ENCODE data around the gene HCN3. TPM values are rescaled to one million over a fixed set of nuclear protein-coding genes. Genes with fewer than 3 reads are reported as not detected.

HCN3 gene
- total RNA-seq, 1 donor from 2014 or later, result 10.6 TPM

- DNase-seq (ENCODE audit: extremely low spot score, unreplicated experiment), result no peak
- TF ChIP-seq, protein P1, sequence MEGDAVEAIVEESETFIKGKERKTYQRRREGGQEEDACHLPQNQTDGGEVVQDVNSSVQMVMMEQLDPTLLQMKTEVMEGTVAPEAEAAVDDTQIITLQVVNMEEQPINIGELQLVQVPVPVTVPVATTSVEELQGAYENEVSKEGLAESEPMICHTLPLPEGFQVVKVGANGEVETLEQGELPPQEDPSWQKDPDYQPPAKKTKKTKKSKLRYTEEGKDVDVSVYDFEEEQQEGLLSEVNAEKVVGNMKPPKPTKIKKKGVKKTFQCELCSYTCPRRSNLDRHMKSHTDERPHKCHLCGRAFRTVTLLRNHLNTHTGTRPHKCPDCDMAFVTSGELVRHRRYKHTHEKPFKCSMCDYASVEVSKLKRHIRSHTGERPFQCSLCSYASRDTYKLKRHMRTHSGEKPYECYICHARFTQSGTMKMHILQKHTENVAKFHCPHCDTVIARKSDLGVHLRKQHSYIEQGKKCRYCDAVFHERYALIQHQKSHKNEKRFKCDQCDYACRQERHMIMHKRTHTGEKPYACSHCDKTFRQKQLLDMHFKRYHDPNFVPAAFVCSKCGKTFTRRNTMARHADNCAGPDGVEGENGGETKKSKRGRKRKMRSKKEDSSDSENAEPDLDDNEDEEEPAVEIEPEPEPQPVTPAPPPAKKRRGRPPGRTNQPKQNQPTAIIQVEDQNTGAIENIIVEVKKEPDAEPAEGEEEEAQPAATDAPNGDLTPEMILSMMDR (conservative IDR thresholded peaks at IDR 0.05), result no peak
- H3K4me1 Mint-ChIP-seq (ENCODE audit: unreplicated experiment), result peaks cover 19% of the 10 kb centered on the region
- no peak overlapping the region for H3K27ac Mint-ChIP-seq
- H3K27me3 Mint-ChIP-seq, result no peaks in the 10 kb centered on the region
- H3K36me3 Mint-ChIP-seq, result peaks cover 5% of the 10 kb centered on the region
- no peaks in the 10 kb centered on the region for H3K9me3 Mint-ChIP-seq
- H3K4me3 Mint-ChIP-seq, result no peak overlapping the region
Measured at GRCh38 chr1:155318082-155318481, 40.8 kb downstream of the HCN3 start.

DNA sequence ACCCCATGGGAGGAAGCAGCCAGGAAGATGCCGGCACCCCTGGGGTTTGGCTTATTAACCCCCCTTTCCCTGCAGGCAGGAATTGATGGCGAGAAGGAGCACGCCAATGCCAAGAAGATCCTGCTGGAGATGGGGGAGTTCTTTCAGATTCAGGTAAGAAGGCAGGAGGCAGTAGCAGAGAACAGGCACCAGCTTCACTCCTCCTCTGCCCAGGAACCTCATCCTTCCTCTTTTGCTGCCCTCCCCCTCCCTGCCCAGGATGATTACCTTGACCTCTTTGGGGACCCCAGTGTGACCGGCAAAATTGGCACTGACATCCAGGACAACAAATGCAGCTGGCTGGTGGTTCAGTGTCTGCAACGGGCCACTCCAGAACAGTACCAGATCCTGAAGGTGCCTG, 42.3 kb downstream of the HCN3 start:
- Mint-ChIP-seq H3K4me3 (peak overlapping the region; percentile 83), H3K27ac (no peak overlapping the region), H3K4me1 (ENCODE audit: unreplicated experiment) (peaks cover 19% of the 10 kb centered on the region), H3K9me3 (no peaks in the 10 kb centered on the region), H3K27me3 (no peaks in the 10 kb centered on the region), H3K36me3 (no peaks in the 10 kb centered on the region)
- DNase-seq (ENCODE audit: extremely low spot score, unreplicated experiment), result no peak
- TF ChIP-seq, protein P1 (conservative IDR thresholded peaks at IDR 0.05), result no peak

DNA sequence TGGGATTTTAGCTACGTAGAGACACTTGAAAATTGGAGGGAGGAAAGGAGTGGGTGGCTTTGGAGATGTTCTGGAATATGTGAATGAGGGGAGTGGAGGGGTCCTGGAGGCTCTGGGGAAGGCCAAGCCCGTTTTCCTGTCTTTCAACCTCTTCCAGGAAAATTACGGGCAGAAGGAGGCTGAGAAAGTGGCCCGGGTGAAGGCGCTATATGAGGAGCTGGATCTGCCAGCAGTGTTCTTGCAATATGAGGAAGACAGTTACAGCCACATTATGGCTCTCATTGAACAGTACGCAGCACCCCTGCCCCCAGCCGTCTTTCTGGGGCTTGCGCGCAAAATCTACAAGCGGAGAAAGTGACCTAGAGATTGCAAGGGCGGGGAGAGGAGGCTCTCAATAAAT, 43.0 kb downstream of the HCN3 start:
- TF ChIP-seq, protein P1 (conservative IDR thresholded peaks at IDR 0.05), result no peak
- no peak for DNase-seq (ENCODE audit: extremely low spot score, unreplicated experiment)
- Mint-ChIP-seq H3K27me3 (no peaks in the 10 kb centered on the region), H3K4me3 (peak overlapping the region; percentile 83), H3K9me3 (no peaks in the 10 kb centered on the region), H3K4me1 (ENCODE audit: unreplicated experiment) (peaks cover 19% of the 10 kb centered on the region), H3K36me3 (no peaks in the 10 kb centered on the region), H3K27ac (peak overlapping the region; percentile 9)

GRCh38 chr1:155320661-155321617, 43.7 kb downstream of the HCN3 start, which contains the start of gene RUSC1:
TSS of gene RUSC1 (plus strand) at chr1:155320894. CDS start at chr1:155321774, 880 bp downstream.
- Mint-ChIP-seq H3K4me3 (peak within 1 kb of the TSS; percentile 83), H3K9me3 (no peaks in the 10 kb centered on the region), H3K4me1 (ENCODE audit: unreplicated experiment) (peaks cover 24% of the 10 kb centered on the region), H3K27ac (peak within 1 kb of the TSS; percentile 46), H3K27me3 (no peaks in the 10 kb centered on the region), H3K36me3 (no peaks in the 10 kb centered on the region)
- TF ChIP-seq, protein P1 (conservative IDR thresholded peaks at IDR 0.05), result no peak
- no peak for DNase-seq (ENCODE audit: extremely low spot score, unreplicated experiment)

GRCh38 chr1:155321639-155322503, 44.6 kb downstream of the HCN3 start:
- Mint-ChIP-seq H3K9me3 (no peaks in the 10 kb centered on the region), H3K4me3 (peak overlapping the region; percentile 86), H3K36me3 (no peaks in the 10 kb centered on the region), H3K4me1 (ENCODE audit: unreplicated experiment) (peaks cover 28% of the 10 kb centered on the region), H3K27ac (peak overlapping the region; percentile 46), H3K27me3 (no peaks in the 10 kb centered on the region)
- no peak for DNase-seq (ENCODE audit: extremely low spot score, unreplicated experiment)
- TF ChIP-seq, protein P1 (conservative IDR thresholded peaks at IDR 0.05), result no peak

Data from type B pancreatic cell (in vitro differentiated cells).